Fibroblast of mammary gland (primary cell): ENCODE measurements around the gene EHBP1.

ENCODE experiments used
- DNase-seq: peaks from one replicate; pipeline ENCODE4 v3.0.0-alpha.2; 2010; ENCODE audit warnings: low read depth
- H3K4me3 ChIP-seq: 2 replicates; pipeline ENCODE4 v1.5.1; 2011; ENCODE audit warnings: low read depth, mild to moderate bottlenecking, low read length, moderate library complexity; ENCODE audit not compliant: control insufficient read depth
- CTCF ChIP-seq: conservative IDR thresholded peaks from 2 replicates; pipeline ENCODE4 v1.5.1; 2011; ENCODE audit warnings: low read depth, low read length, inconsistent platforms; ENCODE audit not compliant: control insufficient read depth, insufficient read depth

Gene EHBP1

GRCh38 chr2:62958206-62958605 is 252.7 kb downstream of the EHBP1 start:
- H3K4me3 ChIP-seq: no peak overlapping the region
- DNase-seq: no peak
- TF ChIP-seq CTCF: no peak

GRCh38 chr2:62964050-62964449 is 258.5 kb downstream of the EHBP1 start:
- H3K4me3 ChIP-seq: no peak overlapping the region
- TF ChIP-seq CTCF: no peak

GRCh38 chr2:62964671-62965070 is 259.2 kb downstream of the EHBP1 start:
- H3K4me3 ChIP-seq: no peak overlapping the region
- no peak for DNase-seq
- no peak for TF ChIP-seq CTCF

More at GRCh38 chr2:62964050-62964449, 258.5 kb downstream of the EHBP1 start:
- no peak for DNase-seq

- no peak for DNase-seq
- TF ChIP-seq CTCF: no peak
- H3K4me3 ChIP-seq: no peak overlapping the region
Measured at GRCh38 chr2:62966991-62967390, 261.5 kb downstream of the EHBP1 start.

- TF ChIP-seq CTCF: no peak
- no peak for DNase-seq
- H3K4me3 ChIP-seq: no peak overlapping the region
Measured at GRCh38 chr2:62968168-62968567, 262.7 kb downstream of the EHBP1 start.

- no peak overlapping the region for H3K4me3 ChIP-seq
- TF ChIP-seq CTCF: no peak
- no peak for DNase-seq
Measured at GRCh38 chr2:62968668-62969067, 263.2 kb downstream of the EHBP1 start.

- DNase-seq: no peak
- no peak overlapping the region for H3K4me3 ChIP-seq
- no peak for TF ChIP-seq CTCF
Measured at GRCh38 chr2:62971936-62972335, 266.4 kb downstream of the EHBP1 start.
